ENCODE data around the gene SDCBP2. TPM values are rescaled to one million over a fixed set of nuclear protein-coding genes. Genes with fewer than 3 reads are reported as not detected.

SDCBP2 gene
- total RNA-seq, 2 experiments from 2014 or later, result 4.4 to 5.9 TPM

DNA sequence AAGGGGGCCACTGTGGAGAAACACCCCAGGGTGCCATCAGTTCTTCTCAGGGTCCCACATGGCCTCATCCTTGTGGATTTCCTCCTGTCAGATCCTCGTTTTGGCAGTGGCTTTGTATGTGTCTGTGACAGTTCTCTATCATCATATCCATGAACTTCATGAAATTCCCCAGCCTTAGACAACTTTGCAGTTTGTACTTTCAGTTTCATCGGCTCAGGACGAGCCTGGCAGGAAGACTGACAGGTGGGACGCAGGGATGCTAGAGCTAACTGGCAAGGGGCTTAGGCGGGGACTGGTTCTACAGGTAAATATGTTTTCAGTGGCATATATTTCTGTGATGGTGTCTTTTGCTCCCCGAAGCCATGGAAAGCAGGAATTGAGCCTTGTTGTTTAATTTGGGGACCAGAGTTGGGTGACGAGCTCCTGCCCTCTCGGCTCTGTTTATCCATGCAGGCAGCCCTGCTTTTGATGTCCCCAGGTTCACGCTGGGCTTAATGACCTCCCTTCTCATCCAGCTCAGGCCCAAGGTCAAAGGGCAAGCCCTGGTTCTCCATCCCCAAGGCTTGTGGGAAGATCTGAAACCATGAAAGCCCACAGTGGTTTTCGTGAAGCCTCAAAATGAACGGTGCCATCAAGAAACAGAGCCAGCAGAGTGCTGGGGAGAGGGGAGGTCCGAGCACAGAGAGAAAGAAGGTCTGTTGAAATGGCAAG is 11.2 kb downstream of the SDCBP2 start:
- DNase-seq, result no peak
- Mint-ChIP-seq H3K4me3 (no peak overlapping the region), H3K9me3 (no peaks in the 10 kb centered on the region), H3K27ac (no peak overlapping the region), H3K4me1 (ENCODE audit: low read depth) (peaks cover 16% of the 10 kb centered on the region), H3K36me3 (no peaks in the 10 kb centered on the region), H3K27me3 (no peaks in the 10 kb centered on the region)
- CTCF ChIA-PET, result interaction anchor here (5.7 kb wide), 1 partner anchor 119 kb away, joined by 59 read pairs; no protein-coding TSS in a partner anchor
- intact Hi-C loops (cut with micrococcal nuclease), result no loop called here
- POLR2A ChIA-PET, result no interaction called here

DNA sequence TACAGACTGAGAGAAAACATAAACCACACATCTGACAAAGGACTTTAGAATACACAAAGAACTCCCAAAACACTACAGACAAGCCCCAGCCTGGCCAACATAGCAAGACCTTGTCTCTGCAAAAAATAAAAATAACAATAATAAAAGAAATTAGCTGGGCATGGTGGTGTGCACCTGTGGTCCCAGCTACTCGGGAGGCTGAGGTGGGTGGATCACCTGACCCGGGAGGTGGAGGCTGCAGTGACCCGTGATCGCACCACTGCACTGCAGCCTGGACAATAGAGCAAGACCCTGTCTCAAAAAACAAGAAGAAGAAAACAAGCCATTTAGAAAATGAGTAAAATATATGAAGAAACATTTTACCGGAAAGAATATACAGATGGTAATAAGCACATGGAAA is 13.1 kb downstream of the SDCBP2 start:
- intact Hi-C loops (cut with micrococcal nuclease), result no loop called here
- H3K4me3 Mint-ChIP-seq, result no peak overlapping the region
- ChIA-PET POLR2A (no interaction called here), CTCF (interaction anchor here (1.5 to 5.7 kb wide), 2 partner anchors 81 to 121 kb away, joined by 4 to 59 read pairs; no protein-coding TSS in a partner anchor)
- no peaks in the 10 kb centered on the region for H3K36me3 Mint-ChIP-seq
- H3K27me3 Mint-ChIP-seq, result no peaks in the 10 kb centered on the region
- H3K9me3 Mint-ChIP-seq, result no peaks in the 10 kb centered on the region
- DNase-seq, result no peak
- peaks cover 16% of the 10 kb centered on the region for H3K4me1 Mint-ChIP-seq (ENCODE audit: low read depth)
- H3K27ac Mint-ChIP-seq, result no peak overlapping the region

DNA sequence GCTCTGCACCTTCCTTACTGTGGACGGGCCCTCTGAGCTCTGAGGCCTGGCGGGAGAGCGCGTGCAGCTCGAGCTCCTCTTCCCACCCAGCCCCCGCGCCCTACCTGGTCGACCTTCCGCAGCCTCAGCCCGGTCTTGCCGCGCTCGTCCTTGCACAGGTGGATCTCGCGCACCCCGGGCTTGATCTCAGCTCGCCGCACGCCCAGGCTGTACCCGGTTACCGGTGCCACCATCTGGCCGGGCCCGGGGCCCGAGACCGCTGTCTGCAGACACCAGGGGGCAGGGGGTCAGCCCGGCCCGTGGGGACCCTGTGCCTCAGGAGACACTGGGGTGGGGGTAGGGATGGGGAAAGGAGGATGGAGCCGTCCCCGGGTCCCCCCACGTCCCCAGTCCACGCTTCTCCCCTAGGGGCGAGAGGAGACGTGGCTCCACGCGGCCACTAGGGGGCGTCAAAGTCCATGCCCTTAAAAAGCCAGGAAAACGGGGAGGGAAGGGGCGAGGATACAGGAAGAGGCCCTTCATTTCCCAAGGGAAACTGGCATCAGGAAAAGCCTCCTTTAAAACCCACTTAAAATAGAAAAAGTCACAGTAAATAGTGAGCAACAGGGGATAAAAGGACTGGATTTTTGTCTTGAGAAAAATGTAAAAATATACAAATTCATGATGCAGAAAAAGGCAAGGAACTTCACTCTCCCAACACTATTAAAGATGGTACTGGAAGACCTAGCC is 15.5 kb downstream of the SDCBP2 start:
- Mint-ChIP-seq H3K27me3 (no peaks in the 10 kb centered on the region), H3K4me3 (no peak overlapping the region), H3K9me3 (no peaks in the 10 kb centered on the region), H3K36me3 (no peaks in the 10 kb centered on the region), H3K27ac (no peak overlapping the region), H3K4me1 (ENCODE audit: low read depth) (peaks cover 13% of the 10 kb centered on the region)
- ChIA-PET CTCF (interaction anchor here (0.6 to 2.6 kb wide), 27 partner anchors 9 to 464 kb away, joined by 3 to 42 read pairs (median 5); partner anchors contain the start of genes FKBP1A, NSFL1C and SDCBP2), POLR2A (no interaction called here)
- intact Hi-C loops (cut with micrococcal nuclease), result loop anchor here (1.0 kb wide), 1 partner anchor 124 kb away; no protein-coding TSS in a partner anchor
- DNase-seq, result peak; percentile 70

DNA sequence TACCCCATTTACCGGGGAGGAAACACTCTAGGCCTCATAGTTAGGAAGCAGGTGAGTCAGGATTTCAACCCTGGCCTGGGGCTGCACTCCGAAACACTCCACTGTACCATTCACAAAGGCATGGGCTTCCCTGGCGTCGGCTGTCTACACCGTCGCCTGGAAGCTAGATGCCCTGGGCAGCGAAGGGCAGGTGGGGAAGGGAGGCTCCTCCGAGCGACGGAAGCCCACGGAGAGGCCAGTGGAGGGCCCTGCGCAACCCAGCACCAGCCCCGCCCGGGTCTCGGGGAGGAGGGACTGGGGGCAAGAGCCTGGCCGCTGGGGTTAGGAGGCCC is 16.1 kb downstream of the SDCBP2 start:
- Mint-ChIP-seq H3K27ac (no peak overlapping the region), H3K9me3 (no peaks in the 10 kb centered on the region), H3K4me1 (ENCODE audit: low read depth) (peaks cover 9% of the 10 kb centered on the region), H3K27me3 (no peaks in the 10 kb centered on the region), H3K4me3 (no peak overlapping the region), H3K36me3 (no peaks in the 10 kb centered on the region)
- CTCF ChIA-PET, result interaction anchor here (0.6 to 2.6 kb wide), 27 partner anchors 8 to 464 kb away, joined by 3 to 42 read pairs (median 5); partner anchors contain the start of genes FKBP1A, NSFL1C and SDCBP2
- no peak for DNase-seq
- POLR2A ChIA-PET, result no interaction called here
- intact Hi-C loops (cut with micrococcal nuclease), result loop anchor here (1.0 kb wide), 1 partner anchor 124 kb away; no protein-coding TSS in a partner anchor

DNA sequence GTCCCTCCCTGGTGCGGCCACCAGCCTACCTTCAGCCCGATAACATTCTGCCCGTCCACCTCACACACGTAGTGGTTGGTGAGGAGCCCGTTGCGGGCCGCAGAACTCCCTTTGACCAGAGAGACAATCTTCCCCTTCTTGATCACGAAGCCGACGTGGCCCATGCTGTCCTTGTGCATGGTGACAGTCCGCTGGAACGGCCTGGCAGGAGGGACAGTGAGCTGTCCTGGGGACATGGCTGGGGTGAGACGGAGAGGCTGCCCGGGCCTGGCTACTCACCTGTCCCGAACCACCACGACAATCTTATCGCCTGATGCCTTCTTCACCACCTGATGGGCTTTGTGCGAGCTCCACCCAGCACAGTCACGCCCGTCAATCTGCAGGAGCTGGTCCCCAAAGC is 16.6 kb downstream of the SDCBP2 start:
- intact Hi-C loops (cut with micrococcal nuclease), result no loop called here
- Mint-ChIP-seq H3K4me1 (ENCODE audit: low read depth) (peaks cover 8% of the 10 kb centered on the region), H3K36me3 (no peaks in the 10 kb centered on the region), H3K27me3 (no peaks in the 10 kb centered on the region), H3K9me3 (no peaks in the 10 kb centered on the region), H3K27ac (no peak overlapping the region), H3K4me3 (no peak overlapping the region)
- POLR2A ChIA-PET, result no interaction called here
- DNase-seq, result no peak
- CTCF ChIA-PET, result interaction anchor here (0.7 to 2.6 kb wide), 23 partner anchors 10 to 192 kb away, joined by 3 to 42 read pairs (median 5); partner anchors contain the start of genes FKBP1A, NSFL1C and SDCBP2

DNA sequence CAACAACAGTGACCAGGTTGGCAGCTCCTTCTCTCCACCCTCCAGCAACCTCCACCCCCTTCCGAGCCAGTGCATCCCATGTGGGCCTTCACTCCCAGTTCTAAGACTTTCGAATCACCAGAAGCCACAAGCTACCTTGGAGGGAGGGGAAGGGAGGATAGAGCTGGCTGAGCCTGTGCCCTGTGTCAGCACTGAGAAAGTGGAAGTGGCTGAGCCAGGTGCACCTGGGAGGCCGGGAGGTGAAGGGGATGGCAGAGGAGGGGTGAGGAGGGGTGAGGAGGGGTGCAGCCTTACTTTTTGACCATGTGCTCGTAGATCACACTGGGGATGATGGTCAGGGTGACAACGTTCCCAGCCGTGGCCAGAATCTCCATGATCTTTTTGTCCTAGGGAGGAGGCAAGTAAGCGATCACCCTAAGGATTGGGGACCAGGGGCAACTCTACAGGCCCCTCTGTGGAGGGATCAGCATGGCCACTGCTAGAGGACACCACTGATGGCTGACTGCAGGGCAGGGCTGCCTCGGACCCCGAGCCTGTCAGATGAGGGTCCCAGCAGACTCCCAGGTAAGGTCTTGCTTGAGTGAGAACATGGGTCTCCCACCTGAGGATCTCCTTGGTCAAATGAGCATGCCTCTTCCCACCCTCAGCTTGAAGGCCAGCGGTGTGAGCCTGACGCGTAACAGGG is 18.3 kb downstream of the SDCBP2 start:
- intact Hi-C loops (cut with micrococcal nuclease), result no loop called here
- no peaks in the 10 kb centered on the region for H3K9me3 Mint-ChIP-seq
- no peak overlapping the region for H3K4me3 Mint-ChIP-seq
- no peaks in the 10 kb centered on the region for H3K36me3 Mint-ChIP-seq
- no peak for DNase-seq
- no peaks in the 10 kb centered on the region for H3K27me3 Mint-ChIP-seq
- no peak overlapping the region for H3K27ac Mint-ChIP-seq
- CTCF ChIA-PET, result interaction anchor here (0.9 kb wide), 1 partner anchor 126 kb away, joined by 6 read pairs; no protein-coding TSS in a partner anchor
- H3K4me1 Mint-ChIP-seq (ENCODE audit: low read depth), result peaks cover 5% of the 10 kb centered on the region
- POLR2A ChIA-PET, result no interaction called here

DNA sequence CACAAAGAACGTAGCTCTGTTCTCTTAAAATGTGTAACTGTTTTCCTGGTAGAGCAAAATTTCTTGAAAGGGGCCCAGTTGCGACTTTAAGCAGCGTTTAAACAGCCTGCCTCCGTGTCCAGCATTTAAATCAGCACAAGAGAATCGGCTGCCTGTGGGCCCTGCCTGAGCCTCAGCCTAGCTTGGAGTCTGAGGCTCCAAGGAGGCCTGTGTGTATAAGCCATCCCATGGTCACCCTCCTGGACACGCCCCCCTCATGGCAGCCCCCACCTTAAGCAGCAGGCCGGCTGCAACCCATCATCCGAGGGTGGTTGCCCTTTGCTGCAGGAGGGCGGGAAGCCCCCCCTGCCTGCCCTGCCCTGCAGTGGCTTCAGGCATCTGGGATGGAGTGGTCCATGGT is 18.9 kb downstream of the SDCBP2 start:
- DNase-seq, result no peak
- CTCF ChIA-PET, result interaction anchor here (0.9 kb wide), 1 partner anchor 127 kb away, joined by 6 read pairs; no protein-coding TSS in a partner anchor
- POLR2A ChIA-PET, result no interaction called here
- Mint-ChIP-seq H3K27me3 (no peaks in the 10 kb centered on the region), H3K36me3 (no peaks in the 10 kb centered on the region), H3K4me3 (no peak overlapping the region), H3K27ac (no peak overlapping the region), H3K4me1 (ENCODE audit: low read depth) (peaks cover 5% of the 10 kb centered on the region), H3K9me3 (no peaks in the 10 kb centered on the region)
- intact Hi-C loops (cut with micrococcal nuclease), result no loop called here

DNA sequence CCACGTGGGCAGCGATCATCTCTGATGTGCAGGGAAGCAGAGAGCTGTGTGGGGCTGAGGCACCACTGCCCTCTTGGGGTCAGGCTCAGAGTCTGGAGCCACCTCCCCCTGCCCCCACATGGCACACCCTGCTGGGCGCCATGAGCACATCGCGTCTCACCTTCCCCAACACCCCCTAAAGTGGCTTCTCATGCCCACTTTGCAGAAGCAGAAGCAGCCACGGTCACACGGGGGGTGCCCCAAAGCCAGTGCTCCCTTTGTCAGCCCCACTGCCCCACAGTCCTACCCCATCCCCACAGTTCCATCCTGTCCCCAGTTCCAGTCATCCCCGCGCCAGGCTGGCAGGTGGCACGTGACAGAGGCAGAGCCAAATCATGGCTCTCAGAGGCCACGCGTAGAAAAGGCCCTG is 19.5 kb downstream of the SDCBP2 start:
- ChIA-PET POLR2A (no interaction called here), CTCF (no interaction called here)
- Mint-ChIP-seq H3K4me3 (no peak overlapping the region), H3K4me1 (ENCODE audit: low read depth) (peaks cover 5% of the 10 kb centered on the region), H3K9me3 (no peaks in the 10 kb centered on the region), H3K27me3 (no peaks in the 10 kb centered on the region), H3K27ac (no peak overlapping the region), H3K36me3 (peaks cover 3% of the 10 kb centered on the region)
- intact Hi-C loops (cut with micrococcal nuclease), result loop anchor here (10.0 kb wide), 1 partner anchor 95 kb away; no protein-coding TSS in a partner anchor
- no peak for DNase-seq

DNA sequence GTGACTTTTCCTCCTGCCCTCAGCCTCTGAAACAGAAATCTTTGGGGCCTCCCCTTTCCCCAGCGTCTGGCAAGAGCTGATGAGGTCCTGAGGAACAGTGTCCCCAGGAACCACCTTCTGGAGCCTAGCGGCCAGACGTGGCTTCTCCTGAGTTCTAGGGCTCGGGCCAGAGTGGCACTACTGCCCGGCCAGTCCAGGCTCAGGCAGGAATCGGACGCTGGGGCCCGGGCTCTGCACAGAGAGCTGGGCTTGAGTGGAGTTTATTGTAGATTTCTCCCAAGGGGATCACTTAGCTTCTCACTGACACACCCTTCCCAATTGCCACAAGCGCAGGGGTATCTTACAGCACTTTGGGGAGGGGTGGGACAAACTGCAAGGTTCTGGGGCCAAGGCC is 20.2 kb downstream of the SDCBP2 start:
- Mint-ChIP-seq H3K9me3 (no peaks in the 10 kb centered on the region), H3K4me1 (ENCODE audit: low read depth) (peaks cover 3% of the 10 kb centered on the region), H3K27ac (no peak overlapping the region), H3K4me3 (no peak overlapping the region), H3K36me3 (peaks cover 3% of the 10 kb centered on the region), H3K27me3 (no peaks in the 10 kb centered on the region)
- no peak for DNase-seq
- ChIA-PET POLR2A (no interaction called here), CTCF (no interaction called here)
- intact Hi-C loops (cut with micrococcal nuclease), result loop anchor here (10.0 kb wide), 1 partner anchor 94 kb away; no protein-coding TSS in a partner anchor

DNA sequence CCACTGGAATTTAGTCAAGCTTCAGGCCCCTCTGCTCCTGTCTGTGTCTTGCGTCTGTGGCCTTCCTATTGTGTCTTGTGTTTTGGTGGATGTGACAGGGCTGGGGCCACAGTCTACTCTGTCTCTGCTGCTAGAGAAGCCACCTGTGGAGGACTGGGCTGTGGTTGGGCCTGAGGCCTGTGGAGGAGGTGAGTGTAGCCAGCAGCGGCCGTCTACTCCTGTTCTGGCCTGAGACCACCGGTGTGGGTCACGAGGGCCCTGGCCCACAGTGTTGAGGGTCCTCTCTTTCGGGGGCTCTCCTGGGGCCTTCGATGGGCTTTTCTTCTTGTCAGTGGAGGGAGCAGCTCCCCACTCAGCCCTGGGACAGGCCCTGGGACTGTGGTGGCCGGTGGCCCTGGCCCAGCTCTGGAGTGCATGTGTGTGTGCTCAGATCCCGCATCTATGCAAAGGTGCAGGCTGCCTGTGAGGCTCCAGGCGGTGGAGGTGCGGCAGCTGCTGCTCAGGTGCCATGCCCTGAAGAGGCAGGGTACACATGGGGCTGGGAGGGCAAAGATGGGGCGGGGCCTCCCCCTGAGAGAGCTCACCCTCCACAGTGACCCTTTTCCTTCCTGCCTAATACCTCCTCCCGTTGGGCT is 20.8 kb downstream of the SDCBP2 start:
- DNase-seq, result no peak
- Mint-ChIP-seq H3K27ac (no peak overlapping the region), H3K36me3 (peaks cover 3% of the 10 kb centered on the region), H3K9me3 (no peaks in the 10 kb centered on the region), H3K27me3 (no peaks in the 10 kb centered on the region), H3K4me3 (no peak overlapping the region), H3K4me1 (ENCODE audit: low read depth) (no peaks in the 10 kb centered on the region)
- ChIA-PET CTCF (no interaction called here), POLR2A (no interaction called here)
- intact Hi-C loops (cut with micrococcal nuclease), result loop anchor here (10.0 kb wide), 1 partner anchor 93 kb away; no protein-coding TSS in a partner anchor

DNA sequence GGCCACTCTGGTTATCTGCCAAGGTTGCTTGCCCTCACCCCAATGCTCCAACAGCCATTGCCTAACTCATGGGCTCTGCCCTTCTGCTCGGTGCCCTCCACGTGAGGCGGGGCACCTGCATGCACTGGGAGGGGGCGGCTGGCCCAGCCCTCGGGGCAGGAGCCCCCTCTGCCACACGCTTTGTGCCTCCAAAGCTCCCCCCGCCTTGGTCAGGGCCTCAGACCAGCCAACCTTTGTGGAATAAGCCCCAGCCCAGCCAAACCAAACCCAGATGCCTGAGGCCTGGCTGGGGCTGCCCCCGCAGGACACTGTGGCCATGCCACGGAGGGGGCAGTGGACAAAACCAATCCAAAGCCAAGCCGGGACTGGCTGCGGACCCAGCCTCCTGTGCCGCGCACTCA is 21.4 kb downstream of the SDCBP2 start:
- POLR2A ChIA-PET, result no interaction called here
- Mint-ChIP-seq H3K27me3 (no peaks in the 10 kb centered on the region), H3K9me3 (no peaks in the 10 kb centered on the region), H3K4me1 (ENCODE audit: low read depth) (no peaks in the 10 kb centered on the region), H3K36me3 (peaks cover 3% of the 10 kb centered on the region), H3K4me3 (no peak overlapping the region), H3K27ac (no peak overlapping the region)
- CTCF ChIA-PET, result no interaction called here
- intact Hi-C loops (cut with micrococcal nuclease), result loop anchor here (10.0 kb wide), 1 partner anchor 93 kb away; no protein-coding TSS in a partner anchor
- DNase-seq, result no peak

DNA sequence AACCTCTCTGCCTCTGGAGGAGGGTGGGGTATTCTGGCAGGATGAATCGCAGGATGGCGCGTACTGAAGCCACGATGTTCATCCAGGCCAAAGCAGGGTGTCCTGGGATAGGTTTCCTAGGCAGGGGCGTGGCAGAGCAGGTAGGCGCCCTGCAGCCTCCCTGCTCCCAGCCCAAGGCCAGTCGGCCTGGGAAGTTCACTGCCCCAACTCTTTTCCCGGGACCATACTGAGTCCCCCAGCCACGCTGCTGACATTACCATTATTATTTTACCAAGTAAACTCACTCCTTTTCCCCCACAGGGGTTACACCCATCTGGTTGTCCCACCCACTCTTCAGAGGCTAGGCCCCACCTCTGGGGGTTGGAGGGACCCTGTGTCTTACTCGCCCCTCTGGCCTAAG is 21.8 kb downstream of the SDCBP2 start:
- DNase-seq, result no peak
- Mint-ChIP-seq H3K4me3 (no peak overlapping the region), H3K27me3 (no peaks in the 10 kb centered on the region), H3K4me1 (ENCODE audit: low read depth) (no peaks in the 10 kb centered on the region), H3K27ac (no peak overlapping the region), H3K36me3 (peaks cover 3% of the 10 kb centered on the region), H3K9me3 (no peaks in the 10 kb centered on the region)
- ChIA-PET POLR2A (no interaction called here), CTCF (no interaction called here)
- intact Hi-C loops (cut with micrococcal nuclease), result loop anchor here (10.0 kb wide), 1 partner anchor 92 kb away; no protein-coding TSS in a partner anchor
